HG03045 (cell line): Measurements from ENCODE around the gene DECR2.
A peak's percentile ranks its signal among the peaks of the same experiment; 100 is the strongest.
"Not testable (repeated sequence)": the region's sequence is repeated elsewhere in the genome, so short reads cannot be mapped to it uniquely, and the experiment has no call there.

Experiments
- ATAC-seq: cut with Tn5 transposase; IDR thresholded peaks from one replicate; pipeline ENCODE4 v1.9.1; 2021; ENCODE audit warnings: mild to moderate bottlenecking, moderate library complexity; ENCODE audit not compliant: unreplicated experiment

The DECR2 gene

DNA sequence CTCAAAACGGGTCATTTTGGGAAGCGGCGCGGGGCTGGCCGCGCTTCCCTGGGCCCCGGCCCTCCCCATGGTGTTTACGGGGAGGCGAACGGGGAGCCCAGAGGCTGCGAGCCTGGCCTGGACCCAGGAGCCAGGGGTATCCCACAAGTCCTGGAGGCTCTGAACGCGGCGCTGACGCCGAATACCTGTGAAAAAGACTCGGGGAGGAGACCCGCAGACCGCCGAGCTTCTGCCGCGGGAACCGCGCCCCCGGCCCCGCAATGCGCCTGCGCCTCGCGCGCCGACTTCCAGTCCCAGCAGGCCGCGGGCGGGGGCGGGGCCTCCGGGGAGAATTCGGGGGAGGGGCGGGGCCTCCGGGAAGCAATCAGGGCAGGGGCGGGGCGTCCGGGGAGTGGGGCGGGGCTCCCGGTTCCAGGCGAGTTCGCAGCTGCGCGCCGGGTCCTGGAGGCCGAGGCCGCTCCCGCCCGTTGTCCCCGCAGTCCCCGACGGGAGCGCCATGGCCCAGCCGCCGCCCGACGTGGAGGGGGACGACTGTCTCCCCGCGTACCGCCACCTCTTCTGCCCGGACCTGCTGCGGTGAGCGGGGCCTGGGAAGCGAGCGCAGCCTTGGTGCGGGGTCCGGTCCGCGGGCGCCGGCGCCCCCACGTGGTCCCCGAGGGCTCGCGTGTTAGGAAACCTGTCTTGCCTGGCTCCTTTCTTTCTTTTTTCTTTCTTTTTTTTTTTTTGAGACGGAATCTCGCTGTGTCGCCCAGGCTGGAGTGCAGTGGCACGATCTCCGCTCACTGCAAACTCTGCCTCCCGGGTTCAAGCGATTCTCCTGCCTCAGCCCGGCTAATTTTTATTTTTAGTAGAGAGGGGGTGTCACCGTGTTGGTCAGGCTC is at the start of gene DECR2:
Gene DECR2 (plus strand): TSS at position 418 of the 881 bp plus-strand sequence. CDS start 79 bp downstream, at position 497.
- ATAC-seq: peak; percentile 64

GRCh38 chr16:352547-353403 is 48.9 kb upstream of the DECR2 start, which contains the start of gene AXIN1:
Gene AXIN1 (minus strand): TSS chr16:352723. CDS start chr16:347025, 5,698 bp downstream.
- ATAC-seq: peak; percentile 58

DNA sequence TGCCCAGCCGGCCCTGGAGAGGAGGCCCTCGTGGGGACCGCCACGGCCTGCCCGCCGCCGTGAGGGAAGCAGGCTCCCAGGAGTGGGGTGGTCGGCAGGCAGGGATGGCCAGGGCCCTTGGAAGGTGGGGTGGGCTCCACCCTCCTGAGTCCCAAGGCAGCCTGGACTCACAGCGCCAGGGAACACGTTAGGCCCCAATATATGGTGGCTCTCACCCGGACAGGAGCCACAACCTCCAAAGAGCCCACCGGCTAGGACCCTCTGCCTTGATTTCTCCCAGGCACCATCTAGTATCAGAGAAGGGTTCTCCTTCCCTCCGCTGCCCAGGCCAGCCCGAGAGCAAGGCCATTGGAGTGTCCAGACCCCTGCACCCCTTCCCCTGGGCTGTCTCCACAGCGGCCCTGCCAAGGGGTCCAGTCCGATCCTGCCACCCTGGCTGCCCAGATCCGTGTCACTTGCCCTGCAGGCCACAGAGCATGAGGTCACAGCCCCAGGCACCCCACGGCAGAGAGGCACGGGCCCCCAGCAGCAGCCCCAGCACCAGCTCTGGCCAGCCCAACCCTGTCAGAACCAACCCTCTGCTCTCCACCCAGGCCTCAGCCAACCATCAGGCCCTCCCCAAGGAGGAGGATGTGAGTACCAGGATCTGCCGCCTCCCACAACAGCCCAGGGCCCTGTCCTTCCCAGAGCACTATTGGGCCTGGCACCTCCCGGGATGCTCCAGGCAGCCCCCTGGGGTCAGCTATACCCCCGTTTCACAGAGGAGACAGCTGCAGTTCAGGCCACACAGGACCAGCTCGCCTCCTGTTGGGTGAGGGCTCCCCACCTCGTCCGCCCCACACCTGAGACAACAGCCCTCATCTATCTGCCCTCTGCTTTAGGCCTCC is 48.0 kb upstream of the DECR2 start:
- peak; percentile 8 for ATAC-seq

GRCh38 chr16:354291-354881 is 47.3 kb upstream of the DECR2 start:
- no peak for ATAC-seq

DNA sequence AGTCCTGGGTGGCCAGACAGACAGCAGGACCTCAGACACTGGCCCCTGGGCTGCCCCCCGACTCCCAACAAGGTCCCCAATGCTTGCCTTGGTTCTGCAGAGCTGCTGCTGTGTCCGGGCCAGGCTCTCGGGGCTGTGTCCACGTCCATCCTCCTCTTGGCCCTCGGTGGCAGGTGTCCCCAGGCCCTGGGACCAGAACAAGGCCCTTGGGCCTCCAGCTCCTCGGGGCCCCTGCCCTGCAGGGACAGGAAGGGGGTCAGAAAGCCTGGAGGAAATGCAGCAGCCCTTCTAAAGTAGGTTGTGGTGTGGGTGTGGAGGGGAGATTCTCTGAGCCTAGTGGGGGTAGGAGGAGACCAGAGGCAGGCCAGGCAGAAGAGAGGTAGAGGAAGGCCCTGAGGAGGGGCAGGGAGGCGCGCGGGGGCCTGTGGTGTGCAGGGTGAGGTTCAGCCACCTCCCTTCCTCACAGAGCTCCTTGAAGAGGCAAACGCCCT is 46.7 kb upstream of the DECR2 start:
- ATAC-seq: no peak

GRCh38 chr16:356741-357140 is 44.9 kb upstream of the DECR2 start:
- ATAC-seq: no peak

- ATAC-seq: no peak
Measured at GRCh38 chr16:359067-359763, 42.5 kb upstream of the DECR2 start.

GRCh38 chr16:359871-360697 is 41.6 kb upstream of the DECR2 start:
- no peak for ATAC-seq

DNA sequence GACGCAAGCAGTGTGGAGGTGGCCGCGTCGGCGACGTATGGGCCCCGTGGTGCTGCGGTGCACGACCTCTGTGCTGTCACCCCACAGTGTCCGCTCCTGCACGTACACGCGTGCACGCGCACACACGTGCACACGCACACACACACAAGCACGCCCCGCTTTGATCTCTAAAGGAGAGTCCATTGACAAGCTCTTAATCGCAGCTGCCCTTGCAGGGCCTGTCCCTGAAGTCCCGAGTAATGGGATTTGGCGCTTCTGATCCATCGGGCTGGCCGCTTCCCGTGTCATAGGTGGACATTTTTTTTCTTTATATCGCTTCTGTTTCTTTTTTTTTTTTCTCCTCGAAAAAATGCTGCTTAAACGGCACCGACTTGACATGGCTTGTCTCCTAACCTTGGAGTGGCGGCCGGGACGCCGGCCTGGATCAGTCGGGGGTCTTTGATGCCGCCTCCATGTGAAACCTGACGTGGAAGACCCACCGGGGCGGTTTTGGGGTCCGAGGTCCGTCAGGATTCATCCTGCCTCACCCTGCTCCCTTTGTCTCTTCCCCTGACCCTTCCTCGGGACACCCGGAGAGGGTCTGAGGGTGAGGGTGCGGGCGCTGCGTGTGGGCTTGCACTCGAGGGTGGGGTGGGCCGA is 40.9 kb upstream of the DECR2 start:
- no peak for ATAC-seq

GRCh38 chr16:361341-361871 is 40.3 kb upstream of the DECR2 start:
- ATAC-seq: no peak

- peak; percentile 52 for ATAC-seq
Measured at GRCh38 chr16:361872-362701, 39.6 kb upstream of the DECR2 start.

DNA sequence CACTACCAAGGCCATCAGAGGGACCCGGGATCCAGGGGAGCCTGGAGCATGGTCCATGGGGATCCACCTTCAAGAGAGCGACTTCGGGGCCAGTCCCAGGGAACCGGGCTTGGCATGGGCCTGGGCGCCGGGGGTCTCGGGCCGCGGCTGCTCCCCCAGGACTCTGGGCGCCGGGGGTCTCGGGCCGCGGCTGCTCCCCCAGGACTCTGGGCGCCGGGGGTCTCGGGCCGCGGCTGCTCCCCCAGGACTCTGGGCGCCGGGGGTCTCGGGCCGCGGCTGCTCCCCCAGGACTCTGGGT is 39.0 kb upstream of the DECR2 start:
- ATAC-seq: not testable (repeated sequence)

GRCh38 chr16:363110-363765 is 38.4 kb upstream of the DECR2 start:
- ATAC-seq: no peak

DNA sequence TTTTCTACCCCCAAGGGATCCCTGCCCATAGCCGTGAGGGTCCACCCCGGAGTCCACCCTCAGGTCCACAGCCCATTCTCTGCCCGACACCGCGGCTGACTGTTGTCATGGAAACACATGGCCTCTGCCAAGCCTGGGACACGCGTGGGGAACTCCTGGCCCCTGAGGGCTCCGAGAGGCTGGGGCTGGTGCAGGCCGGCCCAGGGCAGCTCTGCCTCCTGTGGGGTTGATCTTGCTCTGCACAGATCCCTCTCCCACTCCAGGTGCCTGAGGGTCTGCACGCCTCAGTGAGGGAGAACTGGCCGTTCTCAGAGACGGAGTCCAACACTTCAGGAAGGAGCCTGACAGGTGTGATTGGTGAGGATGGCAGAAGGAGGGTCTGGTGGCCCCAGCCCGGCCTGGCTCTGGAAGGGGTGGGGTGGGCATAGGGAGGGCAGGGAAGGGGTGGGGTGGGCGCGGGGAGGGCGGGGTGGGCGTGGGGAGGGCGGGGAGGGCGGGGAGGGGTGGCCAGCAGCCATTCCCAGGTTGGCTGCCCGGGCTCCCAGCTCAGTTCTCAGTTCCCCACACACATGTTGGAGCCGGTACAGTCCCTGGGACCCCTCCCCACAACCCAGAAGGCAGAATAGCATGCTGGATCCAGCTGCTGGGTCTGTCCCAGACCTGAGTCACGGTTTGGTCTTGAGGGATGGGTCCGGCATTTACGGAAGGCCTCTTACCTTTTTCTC is 37.8 kb upstream of the DECR2 start:
- ATAC-seq: no peak

DNA sequence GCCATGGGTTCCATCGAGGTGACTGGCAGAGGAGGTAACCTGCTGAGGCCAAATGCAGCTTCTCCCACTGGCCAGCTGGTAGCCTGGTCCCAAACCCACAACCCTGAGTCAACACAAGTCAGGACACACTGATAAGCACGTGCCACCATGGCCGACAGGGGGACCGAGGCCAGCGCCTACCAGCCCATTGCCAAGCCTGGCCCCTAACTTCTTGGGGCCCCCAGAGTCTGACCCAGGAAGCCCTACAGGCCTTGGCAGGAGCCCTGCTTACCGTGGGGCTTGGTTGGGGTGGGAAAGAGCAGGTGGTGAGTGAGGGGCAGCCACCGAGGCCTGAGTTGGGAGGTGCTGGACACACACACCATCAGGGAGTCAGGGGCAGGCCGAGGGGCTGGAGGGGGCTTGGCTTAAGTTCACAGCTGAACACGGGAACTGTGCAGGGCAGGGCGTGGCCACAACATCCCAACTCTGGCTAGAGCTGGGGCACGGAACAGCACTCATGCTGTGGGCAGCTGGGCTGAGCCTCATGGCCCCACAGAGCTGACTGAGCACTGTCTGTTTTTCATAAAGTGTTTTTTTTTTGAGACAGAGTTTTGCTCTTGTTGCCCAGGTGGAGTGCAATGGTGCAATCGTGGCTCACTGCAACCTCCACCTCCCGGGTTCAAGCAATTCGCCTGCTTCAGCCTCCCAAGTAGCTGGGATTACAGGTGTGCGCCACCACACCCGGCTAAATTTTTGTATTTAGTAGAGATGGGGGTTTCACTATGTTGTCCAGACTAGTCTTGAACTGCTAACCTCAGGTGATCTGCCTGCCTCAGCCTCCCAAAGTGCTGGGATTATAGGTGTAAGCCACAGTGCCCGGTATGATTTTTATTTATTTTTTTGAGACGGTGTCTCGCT is 36.8 kb upstream of the DECR2 start:
- ATAC-seq: no peak
